Stomach (tissue), 9 donors: ENCODE measurements around the gene MAGI2. TPM values are rescaled to one million over a fixed set of nuclear protein-coding genes. Genes with fewer than 3 reads are reported as not detected.

ENCODE experiments used
- DNase-seq, 2 donors: peaks; one replicate each; pipeline versions ENCODE4 v3.0.0 to v3.0.0-alpha.2; 2013 to 2019
- H3K27ac ChIP-seq, 5 donors: fragments of 200-600 bp in 4 of 5; sonication (generic) in 4 of 5; one replicate each; pipeline ENCODE4 v1.5.1; 2013 to 2019; ENCODE audit warnings: mild to moderate bottlenecking in 1 of 5, moderate library complexity in 1 of 5
- H3K27me3 ChIP-seq, 3 donors: fragments of 200-600 bp; sonication (generic); one replicate each; pipeline ENCODE4 v1.5.1; 2017 to 2019; ENCODE audit warnings: mixed run types in 1 of 3
- H3K36me3 ChIP-seq, 4 donors: fragments of 200-600 bp; sonication (generic); 1 replicate in 3 of 4; 2 replicates in 1 of 4; pipeline ENCODE4 v1.5.1; 2016 to 2019
- H3K4me1 ChIP-seq, 4 donors: fragments of 200-600 bp; sonication (generic); one replicate each; pipeline ENCODE4 v1.5.1; 2016 to 2019
- H3K4me3 ChIP-seq, 4 donors: fragments of 200-600 bp; sonication (generic) in 3 of 4; one replicate each; pipeline ENCODE4 v1.5.1; 2016 to 2019; ENCODE audit warnings: mild to moderate bottlenecking in 1 of 4
- H3K9me3 ChIP-seq, 4 donors: fragments of 200-600 bp; sonication (generic); one replicate each; pipeline ENCODE4 v1.5.1; 2016 to 2019
- EP300 ChIP-seq: sonication (generic); formaldehyde crosslinking; IDR thresholded peaks from one replicate; pipeline ENCODE4 v1.6.1; 2017; ENCODE audit warnings: antibody characterized with exemption
- POLR2A ChIP-seq, 4 donors: fragments of 450-650 bp; IDR thresholded peaks; one replicate each; pipeline ENCODE4 v1.6.1; 2016; ENCODE audit warnings: antibody characterized with exemption in 4 of 4, control low read depth in 2 of 4, mild to moderate bottlenecking in 1 of 4, moderate library complexity in 1 of 4
- POLR2AphosphoS5 ChIP-seq, 3 donors: sonication (generic); formaldehyde crosslinking; IDR thresholded peaks; one replicate each; pipeline ENCODE4 v1.6.1; 2016; ENCODE audit warnings: antibody characterized with exemption in 3 of 3
- WGBS, 5 donors: extraction: QIAGEN DNeasy Blood & Tissue Kit in 3 of 5; methylation state at CpG; one replicate each; pipeline versions ENCODE4 v1.1.5 to v1.1.7; 2013 to 2018; 5-methylcytosine and 5-hydroxymethylcytosine counted together
- intact Hi-C: fragments of 100-400 bp; cut with DNase I; formaldehyde crosslinking; loops from one replicate; pipeline ENCODE4 v1.15.1; 2023; ENCODE audit warnings: low total_unique reads
- polyA plus RNA-seq, 3 donors: library from polyadenylated mRNA; stranded (reverse); fragments of 200-250 nt; gene quantifications; one replicate each; pipeline ENCODE4 v1.2.3, GENCODE V29; 2013
- small RNA-seq, 4 donors: library from RNA; depleted of rRNA; stranded (forward); fragments of <200 nt; gene quantifications; one replicate each; pipeline ENCODE3, GENCODE V24; 2016
- total RNA-seq, 5 donors: library from RNA; depleted of rRNA; stranded (reverse); fragments of >200 nt; gene quantifications; one replicate each; pipeline versions ENCODE4 v1.1.0 to v1.2.3, GENCODE V29; 2014 to 2016
- TF ChIP-seq, protein P1 (sequence below), 7 experiments: fragments of 450-650 bp in 4 of 7; fragments of 200-600 bp in 3 of 7; sonication (generic) in 3 of 7; IDR thresholded peaks; one replicate each; pipeline ENCODE4 v1.5.1; 2016 to 2019; ENCODE audit warnings: antibody characterized with exemption in 7 of 7, control low read depth in 2 of 7, mild to moderate bottlenecking in 1 of 7
- donor health status: healthy with polysubstance abuse.
- donor health status: Bipolar disorder and iron deficiency.
- donor health status: healthy.

The MAGI2 gene
- total and polyA plus RNA-seq, 8 donors, result 0.92 to 53.9 (median 5.8) TPM

DNA sequence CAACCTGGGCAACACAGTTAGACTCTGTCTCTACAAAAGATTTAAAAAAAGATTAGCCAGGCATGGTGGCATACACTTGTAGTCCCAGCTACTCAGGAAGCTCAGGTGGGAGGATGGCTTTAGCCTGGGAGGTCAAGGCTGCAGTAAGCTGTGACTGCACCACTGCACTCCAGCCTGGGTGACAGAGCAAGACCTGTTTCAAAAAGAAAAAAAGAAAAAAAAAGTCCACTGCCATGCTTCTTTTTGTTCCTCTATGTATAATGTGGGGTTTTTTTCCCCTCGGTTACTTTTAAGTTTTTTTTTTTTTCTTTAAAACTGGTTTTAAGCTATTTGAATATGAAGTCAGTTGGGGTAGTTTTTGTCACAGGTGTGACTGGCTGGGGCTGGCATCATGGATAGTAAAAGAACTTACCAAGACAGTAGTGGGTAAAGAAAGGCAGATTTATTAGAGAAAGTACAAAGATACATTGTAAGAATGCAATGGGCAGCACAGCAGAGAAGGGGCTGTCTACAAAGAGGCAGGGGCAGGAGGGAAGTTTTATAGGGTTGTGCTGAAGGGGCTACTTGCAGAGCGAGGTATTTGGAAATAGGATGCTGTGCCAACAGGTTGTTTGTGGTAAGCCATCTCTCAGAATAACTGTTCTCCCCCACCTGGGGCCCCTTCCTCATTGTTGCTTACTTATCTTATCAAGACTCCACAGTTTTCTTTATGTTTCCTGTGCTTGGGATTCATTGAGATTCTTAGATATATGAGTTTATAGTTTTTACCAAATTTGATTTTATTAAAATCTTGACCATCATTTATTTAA, 1477.6 kb downstream of the MAGI2 start:
- TF ChIP-seq, protein P1, sequence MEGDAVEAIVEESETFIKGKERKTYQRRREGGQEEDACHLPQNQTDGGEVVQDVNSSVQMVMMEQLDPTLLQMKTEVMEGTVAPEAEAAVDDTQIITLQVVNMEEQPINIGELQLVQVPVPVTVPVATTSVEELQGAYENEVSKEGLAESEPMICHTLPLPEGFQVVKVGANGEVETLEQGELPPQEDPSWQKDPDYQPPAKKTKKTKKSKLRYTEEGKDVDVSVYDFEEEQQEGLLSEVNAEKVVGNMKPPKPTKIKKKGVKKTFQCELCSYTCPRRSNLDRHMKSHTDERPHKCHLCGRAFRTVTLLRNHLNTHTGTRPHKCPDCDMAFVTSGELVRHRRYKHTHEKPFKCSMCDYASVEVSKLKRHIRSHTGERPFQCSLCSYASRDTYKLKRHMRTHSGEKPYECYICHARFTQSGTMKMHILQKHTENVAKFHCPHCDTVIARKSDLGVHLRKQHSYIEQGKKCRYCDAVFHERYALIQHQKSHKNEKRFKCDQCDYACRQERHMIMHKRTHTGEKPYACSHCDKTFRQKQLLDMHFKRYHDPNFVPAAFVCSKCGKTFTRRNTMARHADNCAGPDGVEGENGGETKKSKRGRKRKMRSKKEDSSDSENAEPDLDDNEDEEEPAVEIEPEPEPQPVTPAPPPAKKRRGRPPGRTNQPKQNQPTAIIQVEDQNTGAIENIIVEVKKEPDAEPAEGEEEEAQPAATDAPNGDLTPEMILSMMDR (IDR thresholded peaks at IDR 0.05), result no peak
- TF ChIP-seq POLR2AphosphoS5 (IDR thresholded peaks at IDR 0.05) (no peak), POLR2A (IDR thresholded peaks at IDR 0.05) (no peak), EP300 (no peak)
- WGBS, 5 donors, result 70 to 90% (median 77%) methylated on average over 2 of the region's 2 CpGs

DNA sequence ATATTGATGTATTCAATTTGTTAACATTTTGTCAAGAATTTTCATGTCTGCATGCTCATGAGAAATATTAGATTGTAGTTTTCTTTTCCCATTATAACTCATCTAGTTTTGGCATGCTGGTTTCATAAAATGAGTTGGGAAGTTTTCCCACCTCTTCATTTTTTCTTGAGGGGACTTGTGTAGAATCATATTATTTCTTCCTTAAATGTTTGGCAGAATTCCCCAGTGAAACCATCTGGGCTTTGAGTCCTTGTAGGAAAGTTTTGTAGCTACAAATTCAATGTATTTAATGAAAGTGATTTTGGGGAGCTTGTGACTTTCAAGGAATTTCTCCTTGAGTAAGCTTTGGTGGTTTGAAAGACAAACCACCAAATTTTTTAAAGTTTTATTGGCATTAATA, 1481.7 kb downstream of the MAGI2 start:
- Histone ChIP-seq H3K4me1 (no peaks in the 10 kb centered on the region), H3K9me3 (no peaks in the 10 kb centered on the region), H3K27ac (no peak overlapping the region), H3K36me3 (no peaks in the 10 kb centered on the region), H3K27me3 (no peaks in the 10 kb centered on the region), H3K4me3 (no peak overlapping the region)
- intact Hi-C loops, result no loop called here
- no peak for DNase-seq
- TF ChIP-seq POLR2AphosphoS5 (IDR thresholded peaks at IDR 0.05) (no peak), POLR2A (IDR thresholded peaks at IDR 0.05) (no peak), EP300 (no peak)
- TF ChIP-seq, protein P1 (IDR thresholded peaks at IDR 0.05), result no peak

More for the DNA sequence above, 1477.6 kb downstream of the MAGI2 start:
- H3K36me3 ChIP-seq, result no peaks in the 10 kb centered on the region
- intact Hi-C loops, result no loop called here
- H3K4me1 ChIP-seq, result no peaks in the 10 kb centered on the region
- no peak overlapping the region for H3K27ac ChIP-seq
- no peaks in the 10 kb centered on the region for H3K27me3 ChIP-seq
- H3K4me3 ChIP-seq, result no peak overlapping the region
- no peaks in the 10 kb centered on the region for H3K9me3 ChIP-seq
- no peak for DNase-seq

DNA sequence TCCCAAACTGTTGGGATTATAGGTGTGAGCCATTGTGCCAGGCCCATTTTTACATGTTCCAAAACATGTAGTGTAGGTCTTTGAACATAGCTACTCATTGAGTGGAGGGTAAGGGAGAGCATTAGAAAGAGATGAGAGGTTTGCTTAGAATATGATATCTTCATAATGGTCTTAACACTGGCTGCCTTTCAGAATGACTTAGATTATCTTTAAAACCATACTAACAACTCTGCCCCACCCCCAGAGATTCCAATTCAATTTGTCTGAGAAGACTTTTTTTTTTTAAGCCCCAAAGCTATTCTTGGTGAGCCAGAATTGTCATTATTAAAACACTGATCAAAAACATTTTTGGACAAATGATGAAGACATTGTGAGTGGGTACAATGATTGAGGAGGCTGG, 1486.0 kb downstream of the MAGI2 start:
- no peak for DNase-seq
- no peak for TF ChIP-seq EP300
- TF ChIP-seq POLR2AphosphoS5 (IDR thresholded peaks at IDR 0.05), result no peak
- TF ChIP-seq, protein P1 (IDR thresholded peaks at IDR 0.05), result no peak
- no peak for TF ChIP-seq POLR2A (IDR thresholded peaks at IDR 0.05)
- Histone ChIP-seq H3K4me3 (no peak overlapping the region), H3K4me1 (no peaks in the 10 kb centered on the region), H3K27ac (no peak overlapping the region), H3K36me3 (no peaks in the 10 kb centered on the region), H3K9me3 (no peaks in the 10 kb centered on the region), H3K27me3 (no peaks in the 10 kb centered on the region)
- intact Hi-C loops, result no loop called here

Small RNA genes within 50 kb of the gene (small RNA-seq; reads per million reads assigned to genes)
- gene RNU6-337P, result 0 reads per million in 4 donors
- 0 reads per million in 4 donors for gene RNU6-530P
